NCI-H524 treated with DMSO at 0.1 percent for 48 hours (cell line): ENCODE measurements around the gene SDSL.

Source experiments
- DNase-seq: peaks from one replicate; lab custom pipeline; 2025; lab: John Stamatoyannopoulos, UW

The SDSL gene

GRCh38 chr12:113396828-113397496, 25.2 kb upstream of the SDSL start:
- DNase-seq: no peak

GRCh38 chr12:113397497-113398197, 24.5 kb upstream of the SDSL start:
- no peak for DNase-seq

- no peak for DNase-seq
Measured at GRCh38 chr12:113398346-113399290, 23.6 kb upstream of the SDSL start.

GRCh38 chr12:113399490-113399889, 22.7 kb upstream of the SDSL start:
- DNase-seq: no peak

- DNase-seq: no peak
Measured at GRCh38 chr12:113400362-113400761, 21.8 kb upstream of the SDSL start.

GRCh38 chr12:113401066-113402000, 20.8 kb upstream of the SDSL start:
- no peak for DNase-seq

GRCh38 chr12:113402586-113403260, 19.5 kb upstream of the SDSL start:
- DNase-seq: no peak

- DNase-seq: no peak
Measured at GRCh38 chr12:113403435-113404415, 18.5 kb upstream of the SDSL start, which contains the start of gene SDS. TSS of gene SDS (minus strand) at chr12:113403887. CDS start at chr12:113399708, 4,179 bp downstream.

GRCh38 chr12:113405694-113406093, 16.5 kb upstream of the SDSL start:
- DNase-seq: no peak

GRCh38 chr12:113407931-113408600, 14.1 kb upstream of the SDSL start:
- DNase-seq: no peak

GRCh38 chr12:113408756-113409298, 13.4 kb upstream of the SDSL start:
- DNase-seq: no peak

- DNase-seq: no peak
Measured at GRCh38 chr12:113409462-113410124, 12.6 kb upstream of the SDSL start.

GRCh38 chr12:113413488-113413939, 8.7 kb upstream of the SDSL start:
- no peak for DNase-seq

- no peak for DNase-seq
Measured at GRCh38 chr12:113414519-113415038, 7.6 kb upstream of the SDSL start.

- no peak for DNase-seq
Measured at GRCh38 chr12:113416091-113416754, 6.0 kb upstream of the SDSL start.

- DNase-seq: no peak
Measured at GRCh38 chr12:113418213-113418879, 3.8 kb upstream of the SDSL start.
